Body of pancreas (tissue), 4 donors: ENCODE results near the gene NBDY. TPM values are rescaled to one million over a fixed set of nuclear protein-coding genes. Genes with fewer than 3 reads are reported as not detected.

Experiments
- ATAC-seq: fragments of 150-250 bp; one replicate; pipeline ENCODE4 v1.9.1; 2016
- DNase-seq, 4 donors: peaks; one replicate each; pipeline ENCODE4 v3.0.0-alpha.2; 2019
- H3K27ac ChIP-seq, 4 donors: fragments of 200-600 bp; sonication (generic); 1 replicate in 3 of 4; 2 replicates in 1 of 4; pipeline versions ENCODE4 v1.5.1 to v1.6.1; 2016 to 2019; ENCODE audit warnings: mild to moderate bottlenecking in 1 of 4, mixed read lengths in 1 of 4, moderate library complexity in 1 of 4
- H3K27me3 ChIP-seq, 2 donors: fragments of 200-600 bp; sonication (generic); one replicate each; pipeline ENCODE4 v1.6.0; 2016; ENCODE audit warnings: mild to moderate bottlenecking in 1 of 2
- H3K36me3 ChIP-seq, 2 donors: fragments of 200-600 bp; sonication (generic); replicated peaks in 1 of 2; 2 replicates each; pipeline ENCODE4 v1.5.1; 2016; ENCODE audit warnings: low read depth in 2 of 2; ENCODE audit not compliant: insufficient read depth in 1 of 2
- H3K4me1 ChIP-seq: fragments of 200-600 bp; sonication (generic); one replicate; pipeline ENCODE4 v1.6.0; 2016
- H3K4me3 ChIP-seq, 2 donors: fragments of 200-600 bp; sonication (generic); 1 replicate in 1 of 2; 2 replicates in 1 of 2; pipeline ENCODE4 v1.5.1; 2016 to 2019
- H3K9me3 ChIP-seq, 3 donors: fragments of 200-600 bp; sonication (generic); 1 replicate in 2 of 3; 2 replicates in 1 of 3; pipeline ENCODE4 v1.5.1; 2016
- CTCF ChIP-seq, 7 experiments: fragments of 450-650 bp in 4 of 7; fragments of 200-600 bp in 3 of 7; sonication (generic) in 3 of 7; IDR thresholded peaks; one replicate each; pipeline ENCODE4 v1.5.1; 2016 to 2019; ENCODE audit warnings: antibody characterized with exemption in 7 of 7
- POLR2A ChIP-seq, 3 donors: fragments of 450-650 bp; IDR thresholded peaks; one replicate each; pipeline ENCODE4 v1.6.1; 2016; ENCODE audit warnings: antibody characterized with exemption in 3 of 3, mild to moderate bottlenecking in 2 of 3
- WGBS, 2 donors: methylation state at CpG; one replicate each; pipeline ENCODE4 v1.1.5; 2017; 5-methylcytosine and 5-hydroxymethylcytosine counted together
- intact Hi-C: fragments of 100-400 bp; cut with DNase I; formaldehyde crosslinking; loops from one replicate; pipeline ENCODE4 v1.15.1; 2023
- total RNA-seq, 2 donors: library from RNA; depleted of rRNA; stranded (reverse); fragments of >200 nt; gene quantifications; one replicate each; pipeline ENCODE4 v1.1.0, GENCODE V29; 2016

Gene NBDY
- total RNA-seq, 2 donors from 2014 or later: 3.6 to 12.2 TPM

GRCh38 chrX:56812515-56813105 is 83.6 kb downstream of the NBDY start:
- H3K36me3 ChIP-seq: no peaks in the 10 kb centered on the region
- no peaks in the 10 kb centered on the region for H3K9me3 ChIP-seq
- peaks cover 9% of the 10 kb centered on the region for H3K4me1 ChIP-seq
- DNase-seq (no peak), ATAC-seq (no peak)
- H3K27me3 ChIP-seq: no peaks in the 10 kb centered on the region
- no peak for TF ChIP-seq CTCF (IDR thresholded peaks at IDR 0.05)
- no peak for TF ChIP-seq POLR2A (IDR thresholded peaks at IDR 0.05)
- WGBS, 2 donors: 49 to 77% methylated on average over 7 of the region's 7 CpGs
- intact Hi-C loops: no loop called here
- no peak overlapping the region for H3K27ac ChIP-seq
- H3K4me3 ChIP-seq: no peak overlapping the region

GRCh38 chrX:56813318-56813837 is 84.3 kb downstream of the NBDY start:
- intact Hi-C loops: no loop called here
- Histone ChIP-seq H3K4me3 (no peak overlapping the region), H3K27ac (peak overlapping the region in 1 of 4 donors; percentile 39), H3K36me3 (no peaks in the 10 kb centered on the region), H3K9me3 (no peaks in the 10 kb centered on the region), H3K4me1 (peaks cover 9% of the 10 kb centered on the region), H3K27me3 (no peaks in the 10 kb centered on the region)
- TF ChIP-seq CTCF (IDR thresholded peaks at IDR 0.05): no peak
- TF ChIP-seq POLR2A (IDR thresholded peaks at IDR 0.05): no peak
- 17 to 46% methylated on average over 3 to 7 of the region's 7 CpGs for WGBS, 2 donors
- peak in 2 of 4 donors; percentile 21 to 37 for DNase-seq
- ATAC-seq: no peak

- intact Hi-C loops: no loop called here
- Histone ChIP-seq H3K4me3 (no peak overlapping the region), H3K4me1 (peaks cover 9% of the 10 kb centered on the region), H3K9me3 (no peaks in the 10 kb centered on the region), H3K36me3 (no peaks in the 10 kb centered on the region), H3K27me3 (no peaks in the 10 kb centered on the region), H3K27ac (no peak overlapping the region)
- WGBS, 2 donors: 68 to 93% methylated on average over 5 of the region's 5 CpGs
- TF ChIP-seq POLR2A (IDR thresholded peaks at IDR 0.05): no peak
- TF ChIP-seq CTCF (IDR thresholded peaks at IDR 0.05): no peak
- ATAC-seq (no peak), DNase-seq (no peak)
Observed at GRCh38 chrX:56817179-56817578, 88.1 kb downstream of the NBDY start.

GRCh38 chrX:56826020-56826419 is 97.0 kb downstream of the NBDY start:
- no peak for ATAC-seq
- no peaks in the 10 kb centered on the region for H3K4me1 ChIP-seq
- no peaks in the 10 kb centered on the region for H3K27me3 ChIP-seq
- H3K27ac ChIP-seq: no peak overlapping the region
- intact Hi-C loops: no loop called here
- no peaks in the 10 kb centered on the region for H3K9me3 ChIP-seq
- TF ChIP-seq CTCF (IDR thresholded peaks at IDR 0.05) (no peak), POLR2A (IDR thresholded peaks at IDR 0.05) (no peak)
- no peak for DNase-seq
- WGBS, 2 donors: 77 to 84% methylated on average over 2 of the region's 2 CpGs
- no peak overlapping the region for H3K4me3 ChIP-seq
- H3K36me3 ChIP-seq: no peaks in the 10 kb centered on the region

GRCh38 chrX:56833626-56834025 is 104.6 kb downstream of the NBDY start:
- no peak overlapping the region for H3K4me3 ChIP-seq
- no peaks in the 10 kb centered on the region for H3K27me3 ChIP-seq
- no peaks in the 10 kb centered on the region for H3K36me3 ChIP-seq
- no peak for TF ChIP-seq POLR2A (IDR thresholded peaks at IDR 0.05)
- no peak for TF ChIP-seq CTCF (IDR thresholded peaks at IDR 0.05)
- WGBS, 2 donors: 82 to 93% methylated on average over 2 of the region's 2 CpGs
- no peak for ATAC-seq
- H3K27ac ChIP-seq: no peak overlapping the region
- no peaks in the 10 kb centered on the region for H3K9me3 ChIP-seq
- no peaks in the 10 kb centered on the region for H3K4me1 ChIP-seq
- intact Hi-C loops: no loop called here
- no peak for DNase-seq
